GM12891 (cell line): Measurements from ENCODE around the gene RPL9.

Experiments
- POLR2A ChIP-seq: IDR thresholded peaks from 2 replicates; pipeline ENCODE4 v1.6.1; 2011; ENCODE audit warnings: low read depth, low read length, control low read depth
- POLR2AphosphoS5 ChIP-seq: IDR thresholded peaks from 2 replicates; pipeline ENCODE4 v1.6.1; 2011; ENCODE audit warnings: low read depth, low read length, control low read depth
- TAF1 ChIP-seq: IDR thresholded peaks from 2 replicates; pipeline ENCODE4 v1.6.1; 2011; ENCODE audit warnings: low read depth, low read length, control low read depth

GRCh38 chr4:39490322-39490721 is 31.6 kb upstream of the RPL9 start:
- no peak for TF ChIP-seq POLR2A
- no peak for TF ChIP-seq TAF1
- TF ChIP-seq POLR2AphosphoS5 = no peak
